ENCODE results near the gene ARHGEF28.

ARHGEF28 gene

DNA sequence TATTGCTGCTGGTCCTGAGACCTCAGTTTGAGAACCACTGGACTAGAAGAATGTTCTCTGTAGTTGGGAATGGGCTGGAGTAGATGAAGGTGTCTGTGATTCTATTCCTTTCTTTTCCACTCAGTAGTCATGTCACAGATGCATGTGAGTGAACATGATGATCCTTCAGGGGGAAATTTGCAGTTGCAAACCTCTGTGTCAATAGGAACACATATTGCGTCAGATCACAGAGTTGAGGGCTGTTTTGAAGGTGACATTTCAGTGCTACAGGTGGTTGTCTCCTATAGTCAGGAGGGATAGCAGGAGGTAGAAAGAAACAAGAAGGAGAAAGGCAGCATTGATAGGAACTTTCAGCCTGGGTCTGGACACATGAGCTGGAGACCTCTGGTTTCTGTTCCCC lies 239.3 kb downstream of the ARHGEF28 start:
- no peak for DNase-seq

DNA sequence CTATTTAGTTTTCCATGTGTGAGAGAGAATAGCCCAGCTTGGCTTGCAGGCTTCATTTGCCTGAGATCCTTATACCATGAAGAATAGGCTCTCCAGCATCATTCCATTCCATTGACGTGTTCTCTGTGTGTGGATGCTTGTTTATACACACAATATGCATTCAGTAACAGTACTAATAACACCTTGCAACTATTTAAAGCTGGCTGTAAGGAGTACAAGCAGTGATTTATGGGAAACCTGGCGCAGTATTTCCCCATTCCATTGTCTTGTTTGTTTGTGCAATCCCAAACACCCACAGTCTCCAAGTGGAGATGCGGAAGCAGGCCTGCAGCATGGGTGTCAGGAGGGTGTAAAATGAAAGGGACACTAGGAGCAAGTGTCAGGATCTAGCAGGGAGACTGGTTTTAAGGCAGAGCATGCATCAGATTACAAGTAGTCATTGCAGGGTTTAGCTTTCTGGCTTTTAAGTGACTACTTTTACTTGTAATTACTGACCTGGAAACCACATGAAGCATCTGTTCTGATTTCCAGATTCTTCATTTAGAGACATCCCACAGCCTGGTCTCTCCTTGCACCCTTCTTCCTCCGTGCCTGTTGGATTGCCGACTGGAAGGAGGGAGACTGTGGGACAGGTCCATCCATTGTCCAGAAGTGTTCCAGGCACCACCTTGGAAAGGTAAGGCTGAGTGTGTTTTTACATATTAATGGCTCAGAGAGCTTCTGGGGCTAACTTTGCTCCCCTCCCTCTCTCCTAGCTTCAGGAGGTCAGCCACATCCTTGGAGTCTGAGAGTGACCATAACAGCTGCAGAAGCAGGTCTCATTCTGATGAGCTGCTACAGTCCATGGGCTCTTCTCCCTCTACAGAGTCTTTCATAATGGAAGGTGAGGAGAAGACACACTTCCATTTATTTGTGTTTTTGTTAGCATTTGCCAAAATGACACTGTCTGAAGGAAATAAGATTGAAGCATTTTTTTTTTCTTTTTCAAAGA lies 241.6 kb downstream of the ARHGEF28 start:
- DNase-seq = no peak

- no peak for DNase-seq
Measured at GRCh38 chr5:73883646-73884045, 257.6 kb downstream of the ARHGEF28 start.

GRCh38 chr5:73887688-73888087 lies 261.7 kb downstream of the ARHGEF28 start:
- no peak for DNase-seq

- DNase-seq = no peak
Measured at GRCh38 chr5:73890569-73890968, 264.6 kb downstream of the ARHGEF28 start.

GRCh38 chr5:73892218-73892617 lies 266.2 kb downstream of the ARHGEF28 start:
- no peak for DNase-seq

DNA sequence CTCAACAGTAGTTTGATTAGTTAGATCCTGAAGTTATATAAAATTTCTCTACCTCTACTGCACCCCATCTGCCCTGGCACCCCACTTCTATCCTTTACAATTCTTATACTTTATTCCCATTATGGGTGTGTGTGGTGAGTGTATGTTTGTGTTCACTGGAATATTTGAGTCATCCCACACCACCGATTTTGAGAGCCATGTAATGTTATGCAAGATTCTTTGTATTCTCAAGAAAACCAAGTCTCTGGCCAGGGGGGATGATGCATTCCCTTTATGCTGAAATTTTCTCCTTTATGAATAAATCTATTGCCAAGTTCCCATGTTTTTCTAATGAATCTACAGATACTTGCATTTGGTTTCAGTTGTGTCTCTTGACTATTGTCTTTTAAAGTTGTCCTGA lies 266.8 kb downstream of the ARHGEF28 start:
- DNase-seq = no peak

GRCh38 chr5:73893813-73894212 lies 267.8 kb downstream of the ARHGEF28 start:
- no peak for DNase-seq

GRCh38 chr5:73894860-73895259 lies 268.9 kb downstream of the ARHGEF28 start:
- no peak for DNase-seq

- no peak for DNase-seq
Measured at GRCh38 chr5:73895471-73895870, 269.5 kb downstream of the ARHGEF28 start.

DNA sequence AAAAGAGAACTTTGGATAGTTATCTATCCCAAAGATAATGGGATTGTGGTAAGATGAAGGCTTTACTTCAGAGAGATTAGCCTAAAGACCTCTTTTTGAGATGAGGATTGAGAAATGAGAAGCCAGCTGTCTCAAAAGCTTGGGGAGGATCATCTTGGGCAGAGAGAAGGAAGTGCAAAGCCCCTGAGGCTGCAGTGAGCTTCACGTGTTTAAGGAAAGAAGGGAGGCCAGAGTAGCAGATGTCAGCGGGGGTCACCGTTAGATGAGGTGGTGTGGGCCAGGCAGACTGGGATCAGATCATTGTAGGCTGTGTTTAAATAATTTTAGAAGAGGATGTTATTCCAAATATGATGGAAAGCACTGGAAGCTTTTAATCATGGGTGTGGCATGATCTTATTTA lies 270.1 kb downstream of the ARHGEF28 start:
- DNase-seq = no peak

DNA sequence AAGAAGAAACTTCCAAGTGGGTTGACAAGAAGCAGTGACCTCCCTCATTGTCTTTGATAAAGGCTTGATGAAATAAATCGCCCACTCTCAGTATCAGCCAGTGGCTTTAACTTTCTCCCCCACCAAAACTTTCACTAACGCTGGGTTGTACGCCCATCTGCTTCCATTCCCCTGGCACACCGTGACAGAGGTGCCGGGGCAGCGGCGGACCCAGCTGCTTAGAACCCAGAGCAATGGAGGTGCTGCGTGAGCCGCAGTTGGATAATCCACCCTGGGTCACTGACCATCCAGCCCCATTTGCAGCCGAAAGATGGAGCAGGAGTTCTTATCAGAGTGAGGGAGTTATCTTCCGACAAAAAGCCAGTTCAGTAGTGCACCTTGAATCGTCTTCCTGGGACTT lies 270.7 kb downstream of the ARHGEF28 start:
- DNase-seq = no peak

GRCh38 chr5:73897893-73898292 lies 271.9 kb downstream of the ARHGEF28 start:
- DNase-seq = no peak

DNA sequence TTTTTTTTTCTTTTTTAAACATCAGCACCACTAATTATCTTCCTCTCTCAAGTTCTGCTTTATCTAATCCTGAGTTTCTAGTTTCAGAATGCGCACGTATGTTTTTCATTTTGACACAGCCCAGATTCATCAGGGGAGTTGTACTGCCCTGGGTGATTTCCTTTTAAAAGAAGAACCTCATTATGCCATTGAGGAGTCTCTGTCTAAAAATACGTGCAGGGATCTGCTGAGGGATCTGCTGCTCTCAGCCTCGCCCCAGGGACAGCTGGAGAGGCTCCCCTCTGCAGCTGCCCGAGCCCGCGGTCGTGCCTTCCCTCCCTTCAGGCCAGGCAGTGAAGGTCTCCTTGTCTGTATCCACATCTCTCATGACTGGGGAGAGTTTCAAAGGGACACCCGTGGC lies 273.1 kb downstream of the ARHGEF28 start:
- DNase-seq = no peak

DNA sequence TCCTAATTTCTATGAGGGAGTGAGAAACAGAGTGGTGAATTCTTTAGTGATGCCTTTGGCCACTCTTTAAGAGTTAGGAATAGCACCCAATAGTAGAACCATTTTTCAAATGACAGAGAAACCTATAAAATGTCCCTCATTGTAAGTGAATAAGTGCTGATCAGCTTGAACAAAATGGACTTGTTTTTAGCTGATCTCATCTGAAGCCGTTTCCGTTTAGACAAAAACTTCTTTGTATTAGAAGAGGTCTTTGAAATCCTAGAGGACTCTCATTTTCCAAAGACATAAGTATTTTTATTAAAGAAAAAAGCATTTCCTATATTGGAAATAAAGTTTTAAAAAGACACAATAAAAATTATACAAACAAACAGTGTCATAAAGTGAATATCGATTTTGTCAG lies 273.9 kb downstream of the ARHGEF28 start:
- no peak for DNase-seq

GRCh38 chr5:73900566-73900965 lies 274.6 kb downstream of the ARHGEF28 start:
- DNase-seq = no peak

GRCh38 chr5:73901043-73901442 lies 275.0 kb downstream of the ARHGEF28 start:
- no peak for DNase-seq

GRCh38 chr5:73901455-73901854 lies 275.5 kb downstream of the ARHGEF28 start:
- DNase-seq = no peak

DNA sequence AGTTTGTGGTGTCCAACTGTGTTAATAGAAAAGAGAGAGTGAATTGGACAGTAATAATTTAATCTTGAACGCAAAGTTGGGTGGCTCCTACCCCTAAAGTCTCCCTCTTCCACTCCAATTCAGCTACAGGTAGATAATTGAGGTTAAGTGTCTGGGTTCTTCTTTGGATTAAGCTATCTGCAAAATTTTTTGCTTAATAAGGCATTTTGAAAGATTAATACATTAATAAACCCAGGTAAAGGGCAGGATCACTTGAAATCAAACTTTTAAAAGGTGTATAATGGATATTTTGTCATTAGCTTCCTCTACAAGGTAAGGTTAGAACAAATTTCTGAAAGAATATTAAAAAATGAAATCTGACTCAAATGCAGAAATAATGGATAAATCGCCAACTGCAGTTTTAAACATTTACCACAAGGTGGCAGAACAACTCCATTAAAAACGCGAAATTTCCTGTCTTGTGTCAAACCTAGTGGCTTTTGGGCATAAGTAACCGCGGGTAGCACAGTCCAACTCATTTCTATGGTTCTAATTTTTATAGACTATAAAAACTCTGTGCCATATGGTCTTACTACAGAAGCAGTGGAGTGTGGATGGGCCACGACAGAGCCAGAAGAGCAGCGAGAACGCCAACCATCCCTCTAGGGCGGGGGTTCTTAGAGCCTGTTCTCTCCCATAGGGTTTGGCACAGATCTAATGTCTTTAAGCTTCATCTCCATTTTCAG lies 276.5 kb downstream of the ARHGEF28 start:
- DNase-seq = peak; percentile 70

DNA sequence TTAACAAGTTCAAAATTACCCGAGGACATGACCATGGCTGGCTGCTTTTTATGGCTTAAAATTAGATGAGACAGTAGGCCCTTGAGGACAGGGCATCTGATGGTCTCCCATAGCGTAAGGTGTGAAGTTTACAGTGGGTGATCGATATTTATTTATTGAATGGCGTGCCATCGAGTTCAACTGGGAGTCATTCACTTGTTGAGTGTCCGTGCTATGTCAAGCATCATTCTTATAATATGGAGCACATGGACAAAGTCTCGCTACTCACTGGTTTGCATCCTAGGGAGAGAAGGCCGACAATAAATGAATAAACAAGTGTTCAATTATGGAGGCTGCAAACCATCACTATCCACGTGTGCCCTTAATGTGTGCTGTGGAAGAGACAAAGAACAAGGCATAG lies 277.2 kb downstream of the ARHGEF28 start:
- no peak for DNase-seq

GRCh38 chr5:73906277-73906676 lies 280.3 kb downstream of the ARHGEF28 start:
- no peak for DNase-seq

- DNase-seq = no peak
Measured at GRCh38 chr5:73907164-73907563, 281.2 kb downstream of the ARHGEF28 start.

GRCh38 chr5:73908395-73908794 lies 282.4 kb downstream of the ARHGEF28 start:
- no peak for DNase-seq

DNA sequence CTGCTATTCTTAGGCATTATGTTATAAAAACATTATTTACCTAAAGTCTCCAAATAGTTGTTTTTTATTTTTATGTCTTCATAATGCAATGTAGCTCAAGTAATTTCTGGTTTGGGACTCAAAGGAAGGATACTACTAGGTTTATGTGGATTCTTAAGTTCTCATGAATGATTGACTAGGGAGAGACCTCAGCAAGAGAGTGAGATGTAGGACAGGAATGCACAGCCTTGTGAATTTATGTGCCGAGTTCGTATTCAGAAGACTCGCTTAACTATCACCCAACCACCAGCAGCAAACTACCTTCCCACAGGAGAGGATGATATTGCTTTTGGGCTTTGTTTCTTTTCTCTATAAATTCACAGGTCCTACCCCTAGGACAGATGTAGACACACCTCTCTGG lies 282.9 kb downstream of the ARHGEF28 start:
- no peak for DNase-seq

Data from OCI-M1 (cell line).